LHCN-M2 (cell line): ENCODE results near the gene COL9A3. TPM values are rescaled to one million over a fixed set of nuclear protein-coding genes. Genes with fewer than 3 reads are reported as not detected.

Experiments used
- DNase-seq: peaks from one replicate; pipeline ENCODE4 v3.0.0-alpha.2; 2012; ENCODE audit warnings: low read depth
- total RNA-seq: library from RNA; depleted of rRNA; stranded (reverse); fragments of >200 nt; gene quantifications from 2 replicates; pipeline ENCODE4 v1.2.3, GENCODE V29; 2014

Gene COL9A3
- total RNA-seq, 1 experiment from 2014 or later = not detected

GRCh38 chr20:62778601-62779416 lies 38.0 kb upstream of the COL9A3 start:
- no peak for DNase-seq

DNA sequence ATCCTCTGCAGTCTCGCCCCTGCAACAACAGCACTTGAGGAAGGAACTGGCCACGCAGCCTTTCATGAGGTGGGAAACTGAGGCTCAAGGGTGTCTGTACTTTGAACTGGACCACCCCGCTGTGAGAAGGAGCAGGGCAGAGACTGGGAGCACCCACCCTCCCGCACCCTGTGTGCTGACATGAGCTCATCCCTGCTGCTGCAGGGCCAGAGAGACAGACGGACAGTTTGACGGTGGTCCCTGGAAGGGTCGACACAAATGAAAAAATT lies 37.5 kb upstream of the COL9A3 start:
- no peak for DNase-seq

DNA sequence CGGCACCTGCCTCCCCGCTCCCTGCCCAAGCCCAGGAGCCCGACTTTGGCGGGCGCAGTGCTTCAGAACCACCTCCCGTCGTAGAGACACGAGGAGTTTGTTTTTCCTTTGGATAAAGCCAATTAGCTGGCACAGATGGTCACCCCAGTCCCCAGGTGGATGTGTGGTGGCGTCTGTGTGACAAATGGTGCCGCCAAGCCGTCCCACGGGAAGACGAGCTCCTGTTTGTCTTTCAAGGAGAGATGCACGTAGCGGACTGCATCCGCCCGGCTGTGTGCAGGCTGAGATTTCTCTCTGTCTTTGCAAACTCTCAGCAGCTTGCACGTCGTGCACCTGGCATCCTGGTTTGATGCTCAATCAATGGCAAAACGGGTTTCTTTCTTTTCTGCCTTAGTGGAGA lies 36.6 kb upstream of the COL9A3 start:
- no peak for DNase-seq

DNA sequence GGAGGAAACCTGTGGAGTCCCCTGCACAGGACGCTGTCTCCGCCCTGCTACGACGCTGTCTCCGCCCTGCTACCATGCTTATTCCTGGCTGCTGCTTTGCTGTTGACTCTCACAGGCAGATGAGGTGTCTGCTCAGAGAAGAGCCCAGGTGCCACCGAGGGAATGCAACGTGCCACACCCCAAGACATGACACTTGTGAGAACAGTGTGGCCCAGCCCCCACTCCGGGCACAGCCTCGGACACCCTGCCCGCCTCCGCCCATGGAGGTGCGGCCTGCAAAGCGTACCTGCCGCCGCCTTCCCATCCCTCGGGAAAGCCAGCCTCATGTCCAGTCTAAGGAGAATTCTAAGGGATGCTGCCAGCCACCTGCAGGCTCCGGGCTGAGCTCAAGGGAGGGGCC lies 36.2 kb upstream of the COL9A3 start:
- DNase-seq = no peak

DNA sequence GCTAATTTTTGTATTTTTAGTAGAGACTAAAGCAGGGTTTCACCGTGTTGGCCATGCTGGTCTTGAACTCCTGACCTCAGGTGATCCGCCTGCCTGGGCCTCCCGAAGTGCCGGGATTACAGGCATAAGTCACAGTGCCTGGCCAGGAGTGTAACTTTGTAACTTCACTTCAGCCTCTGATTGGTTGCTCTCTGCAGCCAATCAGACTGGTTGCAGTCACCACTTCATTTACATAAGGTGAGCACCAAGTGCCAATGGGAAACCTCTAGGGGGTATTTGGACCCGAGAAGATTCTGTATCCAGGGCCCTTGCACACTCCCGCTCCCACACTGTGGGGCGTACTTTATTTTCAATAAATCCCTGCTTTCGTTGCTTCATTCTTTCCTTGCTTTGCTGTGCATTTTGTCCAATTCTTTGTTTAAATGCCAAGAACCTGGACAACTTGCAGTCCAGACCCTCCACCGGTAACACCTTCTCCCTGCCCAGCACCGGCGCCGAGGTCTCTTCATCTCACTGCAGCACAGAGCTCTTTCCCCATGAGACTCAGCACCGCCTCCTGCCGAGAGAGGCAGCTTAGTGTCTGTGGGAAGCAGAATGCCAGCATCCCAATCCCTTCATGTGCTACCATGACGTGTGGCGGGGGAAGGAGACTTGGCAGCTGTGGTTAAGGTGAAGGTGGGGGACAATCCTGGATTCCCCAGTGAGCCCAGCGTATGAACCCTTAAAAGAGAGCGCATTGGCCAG lies 34.5 kb upstream of the COL9A3 start:
- DNase-seq = no peak

- DNase-seq = no peak
These were observed 34.0 kb upstream of the COL9A3 start for GRCh38 chr20:62782893-62783278.

DNA sequence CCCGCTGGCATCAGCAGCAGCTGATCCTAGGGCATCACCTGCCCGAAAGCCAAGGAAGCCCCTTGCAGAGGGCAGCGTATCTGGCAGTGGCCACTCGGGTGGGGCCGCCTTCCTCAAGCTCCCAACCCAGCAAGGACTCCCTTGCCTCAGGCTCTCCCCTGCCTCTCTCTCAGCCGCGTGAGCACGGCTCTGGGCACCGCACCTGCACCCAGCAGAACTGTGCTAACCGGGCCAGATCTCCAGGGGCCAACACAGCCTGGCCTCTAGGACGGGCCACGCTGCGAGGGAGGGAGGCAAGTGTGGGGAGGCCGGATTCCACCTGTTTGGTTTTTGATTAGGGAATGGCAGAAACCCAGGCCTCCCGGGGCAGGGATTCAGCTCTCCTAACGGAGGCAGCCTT lies 32.4 kb upstream of the COL9A3 start:
- DNase-seq = no peak

DNA sequence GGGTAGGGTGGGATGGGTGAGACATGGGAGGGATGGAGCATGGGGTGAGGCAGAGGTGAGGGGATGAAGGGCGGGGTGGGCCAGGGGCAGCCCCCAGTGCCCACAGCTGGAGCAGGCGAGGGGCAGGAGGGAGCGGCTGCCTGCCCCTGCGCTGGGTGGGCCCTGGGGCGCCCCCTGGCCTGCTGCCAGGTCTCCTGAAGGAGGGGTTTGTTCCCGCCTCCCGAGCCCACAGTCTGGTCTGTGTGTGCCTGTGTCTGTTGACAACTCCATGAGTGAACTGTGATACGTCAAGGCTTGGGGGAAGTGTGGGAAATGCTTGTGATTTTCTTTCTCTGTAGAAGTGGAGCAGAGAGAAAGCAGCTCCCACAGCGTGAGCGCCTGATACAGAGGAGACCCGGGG lies 31.5 kb upstream of the COL9A3 start:
- DNase-seq = no peak

DNA sequence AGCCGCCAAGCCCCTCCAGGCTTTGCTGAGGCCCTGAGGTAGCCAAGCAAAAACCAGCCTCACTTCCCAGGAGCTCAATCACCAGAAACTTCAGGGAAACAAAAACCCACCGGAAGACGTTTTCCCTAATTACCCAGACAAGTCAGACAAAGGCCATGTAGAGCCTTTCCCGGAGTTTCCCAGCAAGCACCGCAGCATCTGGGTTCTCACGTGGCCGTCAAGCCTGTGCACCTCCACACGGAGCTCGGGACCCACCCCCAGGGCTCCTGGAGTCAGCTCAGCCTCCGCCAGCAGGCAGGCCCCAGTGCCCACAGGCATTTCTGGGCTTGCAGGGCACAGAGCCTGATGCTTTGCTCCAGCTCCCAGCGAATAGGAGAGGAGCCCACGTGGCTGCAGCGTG lies 30.7 kb upstream of the COL9A3 start:
- DNase-seq = no peak

- DNase-seq = no peak
These were observed 29.5 kb upstream of the COL9A3 start for GRCh38 chr20:62787321-62787720.

GRCh38 chr20:62787866-62788265 lies 29.0 kb upstream of the COL9A3 start:
- DNase-seq = no peak

GRCh38 chr20:62788607-62789006 lies 28.2 kb upstream of the COL9A3 start:
- no peak for DNase-seq

DNA sequence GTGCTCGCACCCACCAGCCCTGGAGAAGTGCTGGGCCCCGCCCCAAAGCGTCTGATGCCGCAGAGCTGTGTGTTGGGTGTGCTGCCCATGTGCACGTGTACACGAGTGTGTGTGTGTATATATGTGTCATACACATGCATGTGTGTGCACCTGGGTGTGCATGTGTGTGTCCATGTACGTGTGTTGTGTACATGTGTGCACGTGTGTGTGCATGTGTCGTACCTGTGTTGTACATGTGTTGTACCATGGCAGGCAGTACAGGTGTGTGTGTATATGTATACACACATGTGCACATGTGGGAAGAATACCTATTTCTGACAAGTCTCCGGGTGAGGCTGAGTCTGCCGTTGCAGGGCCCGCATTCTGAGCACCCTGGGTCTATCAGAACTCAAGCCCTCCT lies 26.8 kb upstream of the COL9A3 start:
- no peak for DNase-seq

- peak; percentile 87 for DNase-seq
These were observed 25.3 kb upstream of the COL9A3 start for GRCh38 chr20:62791301-62792181.

GRCh38 chr20:62792182-62792939 lies 24.5 kb upstream of the COL9A3 start:
- DNase-seq = peak; percentile 39

DNA sequence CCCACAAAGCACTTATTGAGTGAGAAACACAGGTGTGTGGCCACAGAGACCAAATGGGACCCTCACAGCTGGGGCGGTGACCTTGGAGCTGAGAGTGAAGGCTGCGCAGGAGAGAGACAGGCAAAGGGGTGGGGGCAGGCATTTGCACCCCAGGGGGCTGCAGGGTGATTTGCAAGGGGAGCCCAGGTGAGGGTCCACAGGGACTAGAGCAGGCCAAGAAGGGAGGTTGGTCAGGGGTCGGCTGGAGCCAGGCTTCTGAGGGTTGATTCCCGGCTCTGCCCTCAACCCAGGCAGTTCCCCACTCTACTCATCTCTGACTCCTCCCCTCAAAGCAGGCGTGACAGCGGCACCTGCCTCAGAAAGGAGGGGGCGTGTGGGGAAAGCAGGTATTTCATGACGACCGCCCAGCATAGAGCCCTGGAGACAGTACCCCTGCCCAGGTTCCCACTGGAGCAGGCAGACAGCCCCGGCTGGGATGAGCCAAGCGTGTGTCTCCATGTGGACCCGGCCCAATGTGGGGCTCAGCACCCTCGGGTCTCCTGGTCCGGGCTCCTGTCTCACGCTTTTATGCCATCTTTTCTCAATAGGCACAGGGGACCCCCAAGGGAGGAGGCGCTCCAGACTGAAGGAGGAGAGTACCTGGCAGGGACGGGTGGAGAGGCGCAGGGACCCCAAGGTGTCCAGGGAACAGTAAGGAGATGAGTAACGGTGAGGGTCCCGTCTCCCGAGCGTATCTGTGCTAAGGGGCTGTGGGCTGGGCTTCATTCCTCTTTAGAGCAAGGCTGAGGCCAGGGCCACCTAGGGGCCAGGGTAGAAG lies 23.7 kb upstream of the COL9A3 start:
- no peak for DNase-seq

DNA sequence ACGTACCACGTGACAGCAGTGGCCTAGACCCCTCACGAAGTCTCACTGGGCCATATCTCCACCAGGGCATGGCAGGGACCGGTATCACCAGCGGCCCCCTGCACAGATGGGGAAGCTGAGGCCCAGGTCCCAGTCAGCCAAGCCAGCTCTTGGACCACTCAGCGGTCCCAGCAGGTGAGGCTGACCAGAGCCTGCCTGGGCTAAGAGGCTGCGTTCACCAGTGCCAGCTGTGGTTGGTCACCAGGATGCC lies 23.2 kb upstream of the COL9A3 start:
- no peak for DNase-seq

DNA sequence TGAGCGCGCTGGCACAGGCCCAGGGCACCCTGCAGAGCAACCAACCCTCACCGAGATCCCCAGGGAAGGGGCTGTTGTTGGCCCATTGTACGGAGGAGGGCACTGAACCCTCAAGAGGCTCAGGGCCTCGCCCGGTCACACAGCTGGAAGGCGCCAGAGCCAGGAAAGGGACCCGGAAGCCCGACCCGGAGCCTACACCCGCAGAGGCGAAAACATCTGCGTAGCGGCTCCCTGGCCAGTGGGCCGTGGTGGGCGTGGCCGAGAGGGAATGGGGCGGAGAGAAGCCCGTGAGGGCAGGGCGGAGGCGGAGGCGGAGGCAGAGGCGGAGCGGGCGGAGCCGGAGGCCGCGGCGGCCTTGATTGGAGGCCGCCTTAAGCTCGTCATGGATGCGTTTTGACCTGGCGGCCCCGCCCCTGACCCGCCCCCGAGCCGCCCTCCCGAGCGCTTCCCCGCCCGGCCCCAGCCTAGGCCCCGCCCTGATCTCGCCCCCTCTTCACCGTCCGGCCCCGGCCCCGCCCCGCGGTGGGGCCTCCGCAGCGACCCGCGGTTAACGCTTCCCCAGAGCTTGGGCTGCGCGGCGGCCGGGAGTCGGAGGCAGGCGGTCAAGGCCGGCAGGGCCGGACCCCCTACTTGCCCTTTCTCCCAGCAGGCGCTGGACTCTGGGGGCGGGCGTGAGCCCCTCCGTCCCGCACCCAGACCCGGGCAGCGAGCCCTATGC lies 22.7 kb upstream of the COL9A3 start:
- DNase-seq = peak; percentile 93

DNA sequence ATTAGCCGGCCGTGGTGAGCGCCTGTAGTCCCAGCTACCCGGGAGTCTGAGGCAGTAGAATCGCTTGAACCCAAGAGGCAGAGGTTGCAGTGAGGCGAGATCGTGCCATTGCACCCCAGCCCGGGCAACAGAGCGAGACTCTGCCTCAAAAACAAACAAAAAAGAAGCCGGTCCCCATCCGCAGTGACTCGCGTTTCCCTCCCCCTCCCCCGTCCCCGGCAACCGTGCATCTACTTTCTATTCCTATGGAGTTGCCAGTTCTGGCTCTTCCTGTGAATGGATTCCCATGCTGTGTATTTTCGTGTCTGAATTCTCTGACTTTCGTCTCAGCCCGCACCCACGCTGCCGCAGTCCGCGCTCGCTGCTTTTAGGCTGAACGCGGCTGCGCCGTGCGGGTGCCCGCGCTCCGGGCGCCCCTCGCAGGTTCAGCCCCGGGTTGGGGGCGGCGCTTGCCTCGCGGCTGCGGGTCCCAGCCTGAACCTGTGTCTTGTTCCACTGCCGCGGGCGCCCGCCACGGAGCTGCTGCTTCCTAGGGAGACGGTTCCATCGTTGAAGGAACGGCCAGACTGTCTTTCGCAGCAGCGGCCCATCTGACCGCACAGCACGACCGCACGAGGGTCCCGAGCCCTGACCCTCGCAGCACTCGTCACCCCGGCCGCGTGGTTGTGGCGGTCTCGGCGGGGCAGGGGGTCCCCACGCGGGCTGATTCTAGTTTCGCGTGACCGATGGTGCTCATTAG lies 21.7 kb upstream of the COL9A3 start:
- DNase-seq = peak; percentile 43
